GM23338 (cell line): ENCODE results near the gene CST9L.

ENCODE experiments used
- CREB1 ChIP-seq: fragments of 250-450 bp; sonication (Bioruptor Pico); IDR thresholded peaks from 2 replicates; pipeline ENCODE4 v1.5.0; 2020; ENCODE audit warnings: low read depth, mild to moderate bottlenecking, moderate library complexity
- EZH2 ChIP-seq: fragments of 200-600 bp; sonication (generic); IDR thresholded peaks from one replicate; pipeline ENCODE4 v1.8.0; 2017; ENCODE audit warnings: antibody characterized with exemption, mild to moderate bottlenecking, low read depth; ENCODE audit not compliant: unreplicated experiment
- EZH2phosphoT487 ChIP-seq: fragments of 200-600 bp; sonication (generic); IDR thresholded peaks from one replicate; pipeline ENCODE4 v1.8.1; 2018; ENCODE audit warnings: antibody characterized with exemption; ENCODE audit not compliant: unreplicated experiment
- JUNB ChIP-seq: IDR thresholded peaks from one replicate; pipeline ENCODE4 v1.6.1; 2016; ENCODE audit warnings: antibody characterized with exemption; ENCODE audit not compliant: unreplicated experiment
- NANOG ChIP-seq: IDR thresholded peaks from 2 replicates; pipeline ENCODE4 v1.6.1; 2016; ENCODE audit warnings: antibody characterized with exemption, borderline replicate concordance
- POLR2AphosphoS5 ChIP-seq: IDR thresholded peaks from 2 replicates; pipeline ENCODE4 v1.6.1; 2016; ENCODE audit warnings: antibody characterized with exemption, low read depth
- STAT1 ChIP-seq: IDR thresholded peaks from one replicate; pipeline ENCODE4 v1.6.1; 2016; ENCODE audit warnings: antibody characterized with exemption; ENCODE audit not compliant: unreplicated experiment
- ZNF114 ChIP-seq: fragments of 250-450 bp; sonication (Bioruptor Pico); IDR thresholded peaks from 2 replicates; pipeline ENCODE4 v1.5.0; 2020; ENCODE audit warnings: mild to moderate bottlenecking, moderate library complexity
- ZNF331 ChIP-seq: fragments of 250-450 bp; sonication (Bioruptor Pico); IDR thresholded peaks from 2 replicates; pipeline ENCODE4 v1.5.0; 2020; ENCODE audit warnings: low read depth, mild to moderate bottlenecking, moderate library complexity
- TF ChIP-seq, protein P1 (sequence below): IDR thresholded peaks from one replicate; pipeline ENCODE4 v1.6.1; 2018; ENCODE audit warnings: antibody characterized with exemption; ENCODE audit not compliant: unreplicated experiment
- TF ChIP-seq, protein P2 (sequence below), 2 experiments: fragments of 200-600 bp in 1 of 2; sonication (generic) in 1 of 2; conservative IDR thresholded peaks; 2 replicates each; pipeline versions ENCODE4 v1.5.1 to v1.6.1; 2016 to 2017; ENCODE audit warnings: antibody characterized with exemption in 2 of 2, low read depth in 2 of 2, mild to moderate bottlenecking in 2 of 2, moderate library complexity in 1 of 2
- TF ChIP-seq, protein P3 (sequence below): IDR thresholded peaks from 2 replicates; pipeline ENCODE4 v1.6.1; 2016; ENCODE audit warnings: antibody characterized with exemption
- TF ChIP-seq, protein P4 (sequence below): fragments of 250-450 bp; sonication (Bioruptor Pico); IDR thresholded peaks from 2 replicates; pipeline ENCODE4 v1.5.0; 2020; ENCODE audit warnings: mild to moderate bottlenecking, moderate library complexity

DNA sequence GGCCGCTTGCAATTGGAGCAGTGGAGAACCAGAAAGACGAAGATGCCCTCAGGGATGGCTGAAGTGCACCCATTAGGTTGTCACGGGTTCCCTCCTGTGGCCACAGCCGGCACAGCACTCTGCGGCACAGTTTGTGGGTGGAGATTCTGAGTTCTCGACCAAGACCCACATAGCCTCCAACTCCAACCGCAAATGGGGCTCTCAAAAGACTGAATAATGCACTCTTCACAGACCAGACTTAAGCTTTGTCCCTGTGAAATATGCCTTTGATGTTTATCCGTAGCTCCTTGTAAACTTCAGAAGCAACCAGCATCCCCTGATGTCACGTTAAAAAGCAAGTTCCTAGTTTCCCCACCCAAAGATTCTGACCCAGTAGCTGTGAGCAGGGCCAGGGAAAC lies 38.4 kb upstream of the CST9L start:
- TF ChIP-seq, protein P1, sequence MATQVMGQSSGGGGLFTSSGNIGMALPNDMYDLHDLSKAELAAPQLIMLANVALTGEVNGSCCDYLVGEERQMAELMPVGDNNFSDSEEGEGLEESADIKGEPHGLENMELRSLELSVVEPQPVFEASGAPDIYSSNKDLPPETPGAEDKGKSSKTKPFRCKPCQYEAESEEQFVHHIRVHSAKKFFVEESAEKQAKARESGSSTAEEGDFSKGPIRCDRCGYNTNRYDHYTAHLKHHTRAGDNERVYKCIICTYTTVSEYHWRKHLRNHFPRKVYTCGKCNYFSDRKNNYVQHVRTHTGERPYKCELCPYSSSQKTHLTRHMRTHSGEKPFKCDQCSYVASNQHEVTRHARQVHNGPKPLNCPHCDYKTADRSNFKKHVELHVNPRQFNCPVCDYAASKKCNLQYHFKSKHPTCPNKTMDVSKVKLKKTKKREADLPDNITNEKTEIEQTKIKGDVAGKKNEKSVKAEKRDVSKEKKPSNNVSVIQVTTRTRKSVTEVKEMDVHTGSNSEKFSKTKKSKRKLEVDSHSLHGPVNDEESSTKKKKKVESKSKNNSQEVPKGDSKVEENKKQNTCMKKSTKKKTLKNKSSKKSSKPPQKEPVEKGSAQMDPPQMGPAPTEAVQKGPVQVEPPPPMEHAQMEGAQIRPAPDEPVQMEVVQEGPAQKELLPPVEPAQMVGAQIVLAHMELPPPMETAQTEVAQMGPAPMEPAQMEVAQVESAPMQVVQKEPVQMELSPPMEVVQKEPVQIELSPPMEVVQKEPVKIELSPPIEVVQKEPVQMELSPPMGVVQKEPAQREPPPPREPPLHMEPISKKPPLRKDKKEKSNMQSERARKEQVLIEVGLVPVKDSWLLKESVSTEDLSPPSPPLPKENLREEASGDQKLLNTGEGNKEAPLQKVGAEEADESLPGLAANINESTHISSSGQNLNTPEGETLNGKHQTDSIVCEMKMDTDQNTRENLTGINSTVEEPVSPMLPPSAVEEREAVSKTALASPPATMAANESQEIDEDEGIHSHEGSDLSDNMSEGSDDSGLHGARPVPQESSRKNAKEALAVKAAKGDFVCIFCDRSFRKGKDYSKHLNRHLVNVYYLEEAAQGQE = no peak
- TF ChIP-seq, protein P2, sequence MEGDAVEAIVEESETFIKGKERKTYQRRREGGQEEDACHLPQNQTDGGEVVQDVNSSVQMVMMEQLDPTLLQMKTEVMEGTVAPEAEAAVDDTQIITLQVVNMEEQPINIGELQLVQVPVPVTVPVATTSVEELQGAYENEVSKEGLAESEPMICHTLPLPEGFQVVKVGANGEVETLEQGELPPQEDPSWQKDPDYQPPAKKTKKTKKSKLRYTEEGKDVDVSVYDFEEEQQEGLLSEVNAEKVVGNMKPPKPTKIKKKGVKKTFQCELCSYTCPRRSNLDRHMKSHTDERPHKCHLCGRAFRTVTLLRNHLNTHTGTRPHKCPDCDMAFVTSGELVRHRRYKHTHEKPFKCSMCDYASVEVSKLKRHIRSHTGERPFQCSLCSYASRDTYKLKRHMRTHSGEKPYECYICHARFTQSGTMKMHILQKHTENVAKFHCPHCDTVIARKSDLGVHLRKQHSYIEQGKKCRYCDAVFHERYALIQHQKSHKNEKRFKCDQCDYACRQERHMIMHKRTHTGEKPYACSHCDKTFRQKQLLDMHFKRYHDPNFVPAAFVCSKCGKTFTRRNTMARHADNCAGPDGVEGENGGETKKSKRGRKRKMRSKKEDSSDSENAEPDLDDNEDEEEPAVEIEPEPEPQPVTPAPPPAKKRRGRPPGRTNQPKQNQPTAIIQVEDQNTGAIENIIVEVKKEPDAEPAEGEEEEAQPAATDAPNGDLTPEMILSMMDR (conservative IDR thresholded peaks at IDR 0.05; ENCODE audit: low read depth in 2 of 2) = peak; percentile 90 to 93
- TF ChIP-seq EZH2 = no peak
- TF ChIP-seq JUNB = no peak
- no peak for TF ChIP-seq EZH2phosphoT487
- no peak for TF ChIP-seq CREB1 (CRISPR knock-in tag)
- TF ChIP-seq POLR2AphosphoS5 = no peak
- TF ChIP-seq STAT1 = no peak
- TF ChIP-seq ZNF331 (CRISPR knock-in tag) = no peak
- TF ChIP-seq, protein P3, sequence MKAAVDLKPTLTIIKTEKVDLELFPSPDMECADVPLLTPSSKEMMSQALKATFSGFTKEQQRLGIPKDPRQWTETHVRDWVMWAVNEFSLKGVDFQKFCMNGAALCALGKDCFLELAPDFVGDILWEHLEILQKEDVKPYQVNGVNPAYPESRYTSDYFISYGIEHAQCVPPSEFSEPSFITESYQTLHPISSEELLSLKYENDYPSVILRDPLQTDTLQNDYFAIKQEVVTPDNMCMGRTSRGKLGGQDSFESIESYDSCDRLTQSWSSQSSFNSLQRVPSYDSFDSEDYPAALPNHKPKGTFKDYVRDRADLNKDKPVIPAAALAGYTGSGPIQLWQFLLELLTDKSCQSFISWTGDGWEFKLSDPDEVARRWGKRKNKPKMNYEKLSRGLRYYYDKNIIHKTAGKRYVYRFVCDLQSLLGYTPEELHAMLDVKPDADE = no peak
- TF ChIP-seq, protein P4, sequence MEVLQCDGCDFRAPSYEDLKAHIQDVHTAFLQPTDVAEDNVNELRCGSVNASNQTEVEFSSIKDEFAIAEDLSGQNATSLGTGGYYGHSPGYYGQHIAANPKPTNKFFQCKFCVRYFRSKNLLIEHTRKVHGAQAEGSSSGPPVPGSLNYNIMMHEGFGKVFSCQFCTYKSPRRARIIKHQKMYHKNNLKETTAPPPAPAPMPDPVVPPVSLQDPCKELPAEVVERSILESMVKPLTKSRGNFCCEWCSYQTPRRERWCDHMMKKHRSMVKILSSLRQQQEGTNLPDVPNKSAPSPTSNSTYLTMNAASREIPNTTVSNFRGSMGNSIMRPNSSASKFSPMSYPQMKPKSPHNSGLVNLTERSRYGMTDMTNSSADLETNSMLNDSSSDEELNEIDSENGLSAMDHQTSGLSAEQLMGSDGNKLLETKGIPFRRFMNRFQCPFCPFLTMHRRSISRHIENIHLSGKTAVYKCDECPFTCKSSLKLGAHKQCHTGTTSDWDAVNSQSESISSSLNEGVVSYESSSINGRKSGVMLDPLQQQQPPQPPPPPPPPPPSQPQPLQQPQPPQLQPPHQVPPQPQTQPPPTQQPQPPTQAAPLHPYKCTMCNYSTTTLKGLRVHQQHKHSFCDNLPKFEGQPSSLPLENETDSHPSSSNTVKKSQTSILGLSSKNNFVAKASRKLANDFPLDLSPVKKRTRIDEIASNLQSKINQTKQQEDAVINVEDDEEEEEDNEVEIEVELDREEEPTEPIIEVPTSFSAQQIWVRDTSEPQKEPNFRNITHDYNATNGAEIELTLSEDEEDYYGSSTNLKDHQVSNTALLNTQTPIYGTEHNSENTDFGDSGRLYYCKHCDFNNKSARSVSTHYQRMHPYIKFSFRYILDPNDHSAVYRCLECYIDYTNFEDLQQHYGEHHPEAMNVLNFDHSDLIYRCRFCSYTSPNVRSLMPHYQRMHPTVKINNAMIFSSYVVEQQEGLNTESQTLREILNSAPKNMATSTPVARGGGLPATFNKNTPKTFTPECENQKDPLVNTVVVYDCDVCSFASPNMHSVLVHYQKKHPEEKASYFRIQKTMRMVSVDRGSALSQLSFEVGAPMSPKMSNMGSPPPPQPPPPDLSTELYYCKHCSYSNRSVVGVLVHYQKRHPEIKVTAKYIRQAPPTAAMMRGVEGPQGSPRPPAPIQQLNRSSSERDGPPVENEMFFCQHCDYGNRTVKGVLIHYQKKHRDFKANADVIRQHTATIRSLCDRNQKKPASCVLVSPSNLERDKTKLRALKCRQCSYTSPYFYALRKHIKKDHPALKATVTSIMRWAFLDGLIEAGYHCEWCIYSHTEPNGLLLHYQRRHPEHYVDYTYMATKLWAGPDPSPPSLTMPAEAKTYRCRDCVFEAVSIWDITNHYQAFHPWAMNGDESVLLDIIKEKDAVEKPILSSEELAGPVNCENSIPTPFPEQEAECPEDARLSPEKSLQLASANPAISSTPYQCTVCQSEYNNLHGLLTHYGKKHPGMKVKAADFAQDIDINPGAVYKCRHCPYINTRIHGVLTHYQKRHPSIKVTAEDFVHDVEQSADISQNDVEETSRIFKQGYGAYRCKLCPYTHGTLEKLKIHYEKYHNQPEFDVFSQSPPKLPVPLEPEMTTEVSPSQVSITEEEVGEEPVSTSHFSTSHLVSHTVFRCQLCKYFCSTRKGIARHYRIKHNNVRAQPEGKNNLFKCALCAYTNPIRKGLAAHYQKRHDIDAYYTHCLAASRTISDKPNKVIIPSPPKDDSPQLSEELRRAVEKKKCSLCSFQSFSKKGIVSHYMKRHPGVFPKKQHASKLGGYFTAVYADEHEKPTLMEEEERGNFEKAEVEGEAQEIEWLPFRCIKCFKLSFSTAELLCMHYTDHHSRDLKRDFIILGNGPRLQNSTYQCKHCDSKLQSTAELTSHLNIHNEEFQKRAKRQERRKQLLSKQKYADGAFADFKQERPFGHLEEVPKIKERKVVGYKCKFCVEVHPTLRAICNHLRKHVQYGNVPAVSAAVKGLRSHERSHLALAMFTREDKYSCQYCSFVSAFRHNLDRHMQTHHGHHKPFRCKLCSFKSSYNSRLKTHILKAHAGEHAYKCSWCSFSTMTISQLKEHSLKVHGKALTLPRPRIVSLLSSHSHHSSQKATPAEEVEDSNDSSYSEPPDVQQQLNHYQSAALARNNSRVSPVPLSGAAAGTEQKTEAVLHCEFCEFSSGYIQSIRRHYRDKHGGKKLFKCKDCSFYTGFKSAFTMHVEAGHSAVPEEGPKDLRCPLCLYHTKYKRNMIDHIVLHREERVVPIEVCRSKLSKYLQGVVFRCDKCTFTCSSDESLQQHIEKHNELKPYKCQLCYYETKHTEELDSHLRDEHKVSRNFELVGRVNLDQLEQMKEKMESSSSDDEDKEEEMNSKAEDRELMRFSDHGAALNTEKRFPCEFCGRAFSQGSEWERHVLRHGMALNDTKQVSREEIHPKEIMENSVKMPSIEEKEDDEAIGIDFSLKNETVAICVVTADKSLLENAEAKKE (CRISPR knock-in tag) = peak; percentile 60; the same call in 1 of the 2 replicates
- TF ChIP-seq NANOG = no peak
- TF ChIP-seq ZNF114 (CRISPR knock-in tag) = no peak
